WTC11 (cell line): Measurements from ENCODE around the gene ZNF792.

Experiments used
- CTCF ChIP-seq: fragments of 200-600 bp; IDR thresholded peaks from 2 replicates; pipeline ENCODE4 v1.8.0; 2022; ENCODE audit warnings: antibody characterized with exemption
- E2F1 ChIP-seq: sonication (generic); formaldehyde crosslinking; IDR thresholded peaks from 2 replicates; pipeline ENCODE4 v1.8.0; 2022; ENCODE audit warnings: mild to moderate bottlenecking, missing genetic modification reagents
- GABPB1 ChIP-seq: sonication (generic); formaldehyde crosslinking; IDR thresholded peaks from 2 replicates; pipeline ENCODE4 v1.8.1; 2023; ENCODE audit warnings: mild to moderate bottlenecking, missing genetic modification reagents
- ZBTB43 ChIP-seq: sonication (generic); formaldehyde crosslinking; IDR thresholded peaks from 2 replicates; pipeline ENCODE4 v1.8.1; 2023; ENCODE audit warnings: mild to moderate bottlenecking, missing genetic modification reagents
- ZNF263 ChIP-seq: sonication (generic); formaldehyde crosslinking; IDR thresholded peaks from 2 replicates; pipeline ENCODE4 v1.8.1; 2022; ENCODE audit warnings: low read depth, mild to moderate bottlenecking, moderate library complexity, missing genetic modification reagents
- TF ChIP-seq, protein P1 (sequence below): fragments of 250-450 bp; sonication (Bioruptor Pico); IDR thresholded peaks from 2 replicates; pipeline ENCODE4 v2.1.2; 2022; ENCODE audit warnings: mild to moderate bottlenecking, moderate library complexity

DNA sequence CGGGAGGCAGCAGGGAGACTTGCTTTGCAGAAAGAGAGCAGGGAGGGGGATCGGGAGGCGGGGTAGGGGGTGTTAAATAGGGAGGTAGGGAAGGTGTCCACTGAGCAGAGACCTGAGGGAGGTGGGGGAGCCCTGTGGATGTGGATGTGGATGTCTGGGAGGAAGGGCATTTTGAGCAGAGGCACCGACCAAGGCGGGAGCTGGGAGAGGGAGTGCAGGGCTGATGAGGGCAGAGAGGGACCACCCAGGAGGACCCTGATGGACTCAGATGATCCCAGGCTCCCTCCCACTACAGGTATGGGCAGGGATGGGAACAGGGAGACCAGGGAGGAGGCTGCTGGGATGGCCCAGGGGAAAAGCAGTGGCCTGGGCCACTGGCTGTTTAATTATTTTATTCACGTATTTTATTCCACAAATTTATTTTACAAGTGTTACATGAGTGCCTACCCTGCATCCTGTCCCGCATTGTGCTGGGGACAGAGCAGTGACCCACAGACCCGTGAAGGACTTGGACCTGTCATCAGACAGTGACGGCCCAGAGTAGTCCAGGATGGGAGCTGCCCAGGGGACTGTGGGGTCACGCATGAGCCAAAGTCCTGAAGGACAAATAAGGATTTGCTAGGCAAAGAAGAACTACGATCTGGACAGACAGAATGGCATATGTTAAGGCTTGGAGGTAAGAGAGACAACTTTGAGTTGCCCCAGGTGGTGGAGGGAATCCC is 41.4 kb upstream of the ZNF792 start:
- no peak for TF ChIP-seq GABPB1
- no peak for TF ChIP-seq E2F1
- no peak for TF ChIP-seq CTCF
- no peak for TF ChIP-seq ZBTB43 (CRISPR knock-in tag)
- TF ChIP-seq ZNF263 (CRISPR knock-in tag), result no peak
- TF ChIP-seq, protein P1, sequence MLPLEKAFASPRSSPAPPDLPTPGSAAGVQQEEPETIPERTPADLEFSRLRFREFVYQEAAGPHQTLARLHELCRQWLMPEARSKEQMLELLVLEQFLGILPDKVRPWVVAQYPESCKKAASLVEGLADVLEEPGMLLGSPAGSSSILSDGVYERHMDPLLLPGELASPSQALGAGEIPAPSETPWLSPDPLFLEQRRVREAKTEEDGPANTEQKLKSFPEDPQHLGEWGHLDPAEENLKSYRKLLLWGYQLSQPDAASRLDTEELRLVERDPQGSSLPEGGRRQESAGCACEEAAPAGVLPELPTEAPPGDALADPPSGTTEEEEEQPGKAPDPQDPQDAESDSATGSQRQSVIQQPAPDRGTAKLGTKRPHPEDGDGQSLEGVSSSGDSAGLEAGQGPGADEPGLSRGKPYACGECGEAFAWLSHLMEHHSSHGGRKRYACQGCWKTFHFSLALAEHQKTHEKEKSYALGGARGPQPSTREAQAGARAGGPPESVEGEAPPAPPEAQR (CRISPR knock-in tag), result no peak
